ENCODE data around the gene PDZRN4. TPM values are rescaled to one million over a fixed set of nuclear protein-coding genes. Genes with fewer than 3 reads are reported as not detected.

PDZRN4 gene
- total RNA-seq, 1 donor from 2014 or later, result 1.5 TPM

- TF ChIP-seq CTCF (IDR thresholded peaks at IDR 0.05; ENCODE audit: partially characterized antibody, unreplicated experiment), result no peak
- peaks cover 1% of the 10 kb centered on the region for H3K9me3 Mint-ChIP-seq (ENCODE audit: unreplicated experiment)
- H3K4me3 Mint-ChIP-seq (ENCODE audit: unreplicated experiment), result no peak overlapping the region
- H3K27me3 Mint-ChIP-seq (ENCODE audit: unreplicated experiment), result no peaks in the 10 kb centered on the region
- H3K4me1 Mint-ChIP-seq (ENCODE audit: low read depth, unreplicated experiment), result no peaks in the 10 kb centered on the region
- no peaks in the 10 kb centered on the region for H3K36me3 Mint-ChIP-seq (ENCODE audit: unreplicated experiment)
- H3K27ac Mint-ChIP-seq (ENCODE audit: unreplicated experiment), result no peak overlapping the region
- no peak for DNase-seq
Observed at GRCh38 chr12:41473441-41473840, 285.3 kb downstream of the PDZRN4 start.

GRCh38 chr12:41474001-41474400, 285.9 kb downstream of the PDZRN4 start:
- no peak overlapping the region for H3K4me3 Mint-ChIP-seq (ENCODE audit: unreplicated experiment)
- H3K9me3 Mint-ChIP-seq (ENCODE audit: unreplicated experiment), result peaks cover 1% of the 10 kb centered on the region
- H3K27me3 Mint-ChIP-seq (ENCODE audit: unreplicated experiment), result no peaks in the 10 kb centered on the region
- H3K36me3 Mint-ChIP-seq (ENCODE audit: unreplicated experiment), result no peaks in the 10 kb centered on the region
- H3K27ac Mint-ChIP-seq (ENCODE audit: unreplicated experiment), result no peak overlapping the region
- TF ChIP-seq CTCF (IDR thresholded peaks at IDR 0.05; ENCODE audit: partially characterized antibody, unreplicated experiment), result no peak
- no peaks in the 10 kb centered on the region for H3K4me1 Mint-ChIP-seq (ENCODE audit: low read depth, unreplicated experiment)
- DNase-seq, result no peak

- H3K36me3 Mint-ChIP-seq (ENCODE audit: unreplicated experiment), result no peaks in the 10 kb centered on the region
Observed at GRCh38 chr12:41476499-41477439, 288.6 kb downstream of the PDZRN4 start.

DNA sequence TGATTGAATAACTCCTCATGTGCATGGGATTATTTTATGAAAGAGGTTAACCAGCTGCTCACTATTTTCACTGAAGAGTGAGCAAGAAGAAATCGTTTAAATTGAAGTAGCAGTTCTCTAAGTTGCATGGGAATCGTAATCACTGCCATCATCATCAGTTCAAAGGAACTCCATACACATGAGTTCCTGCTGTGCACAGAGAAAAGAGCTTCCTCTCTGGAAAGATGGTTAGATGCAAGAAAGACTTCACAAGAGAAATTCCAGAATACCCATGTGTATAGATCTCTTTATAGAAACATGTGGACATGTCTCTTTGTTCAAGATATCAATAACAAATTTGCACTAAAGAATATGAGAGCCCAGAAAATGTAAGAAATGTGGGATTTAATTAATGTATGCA, 291.3 kb downstream of the PDZRN4 start:
- no peak for DNase-seq
- no peak for TF ChIP-seq CTCF (IDR thresholded peaks at IDR 0.05; ENCODE audit: partially characterized antibody, unreplicated experiment)
- Mint-ChIP-seq H3K9me3 (ENCODE audit: unreplicated experiment) (no peaks in the 10 kb centered on the region), H3K27me3 (ENCODE audit: unreplicated experiment) (no peaks in the 10 kb centered on the region), H3K4me3 (ENCODE audit: unreplicated experiment) (no peak overlapping the region), H3K4me1 (ENCODE audit: low read depth, unreplicated experiment) (no peaks in the 10 kb centered on the region), H3K36me3 (ENCODE audit: unreplicated experiment) (no peaks in the 10 kb centered on the region), H3K27ac (ENCODE audit: unreplicated experiment) (no peak overlapping the region)

More at GRCh38 chr12:41476499-41477439, 288.6 kb downstream of the PDZRN4 start:
- TF ChIP-seq CTCF (IDR thresholded peaks at IDR 0.05; ENCODE audit: partially characterized antibody, unreplicated experiment), result no peak
- DNase-seq, result no peak
- H3K27ac Mint-ChIP-seq (ENCODE audit: unreplicated experiment), result no peak overlapping the region
- no peaks in the 10 kb centered on the region for H3K4me1 Mint-ChIP-seq (ENCODE audit: low read depth, unreplicated experiment)
- peaks cover 1% of the 10 kb centered on the region for H3K9me3 Mint-ChIP-seq (ENCODE audit: unreplicated experiment)
- H3K27me3 Mint-ChIP-seq (ENCODE audit: unreplicated experiment), result no peaks in the 10 kb centered on the region
- H3K4me3 Mint-ChIP-seq (ENCODE audit: unreplicated experiment), result no peak overlapping the region

DNA sequence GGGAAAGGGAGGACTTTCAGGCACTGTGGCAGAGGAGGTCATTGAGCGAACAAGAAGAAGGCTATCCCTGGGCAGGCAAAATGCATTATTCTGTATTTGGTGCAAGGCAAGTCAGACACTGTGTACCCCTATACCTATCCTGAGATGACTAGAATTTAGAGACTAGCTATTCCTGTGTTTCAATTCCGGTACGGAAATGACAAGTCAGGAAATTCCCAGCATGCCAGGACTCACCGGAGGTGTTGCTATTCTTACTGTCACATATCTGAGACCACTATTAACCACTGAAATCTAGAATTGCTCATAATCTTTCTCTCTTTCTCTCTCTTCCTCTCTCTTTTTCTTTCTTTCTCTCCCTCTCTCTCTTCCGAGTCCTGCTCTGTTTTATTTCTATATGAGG, 297.1 kb downstream of the PDZRN4 start:
- Mint-ChIP-seq H3K4me3 (ENCODE audit: unreplicated experiment) (no peak overlapping the region), H3K9me3 (ENCODE audit: unreplicated experiment) (no peaks in the 10 kb centered on the region), H3K27me3 (ENCODE audit: unreplicated experiment) (peaks cover 3% of the 10 kb centered on the region), H3K36me3 (ENCODE audit: unreplicated experiment) (no peaks in the 10 kb centered on the region), H3K27ac (ENCODE audit: unreplicated experiment) (no peak overlapping the region), H3K4me1 (ENCODE audit: low read depth, unreplicated experiment) (no peaks in the 10 kb centered on the region)
- TF ChIP-seq CTCF (IDR thresholded peaks at IDR 0.05; ENCODE audit: partially characterized antibody, unreplicated experiment), result no peak
- DNase-seq, result no peak
